Mucosa of stomach (tissue), 1 donor: Measurements from ENCODE around the gene DLG3.

Experiments
- H3K27me3 ChIP-seq: one replicate; pipeline ENCODE4 v1.7.0; 2013; ENCODE audit warnings: mild to moderate bottlenecking, low read length; ENCODE audit not compliant: control insufficient read depth, insufficient read depth
- H3K36me3 ChIP-seq: one replicate; pipeline ENCODE4 v1.7.0; 2013; ENCODE audit warnings: low read length; ENCODE audit not compliant: control insufficient read depth, insufficient read depth
- H3K4me1 ChIP-seq: one replicate; pipeline ENCODE4 v1.7.0; 2013; ENCODE audit warnings: mild to moderate bottlenecking, low read length; ENCODE audit not compliant: control insufficient read depth, insufficient read depth
- H3K4me3 ChIP-seq: one replicate; pipeline ENCODE4 v1.7.0; 2013; ENCODE audit warnings: low read length
- H3K9ac ChIP-seq: one replicate; pipeline ENCODE4 v1.7.0; 2013; ENCODE audit warnings: mild to moderate bottlenecking, low read length, moderate library complexity
- H3K9me3 ChIP-seq: one replicate; pipeline ENCODE4 v1.7.0; 2013; ENCODE audit warnings: mild to moderate bottlenecking, low read length, moderate library complexity; ENCODE audit not compliant: control insufficient read depth
- donor health status: Pancreatic carcinoma.

DLG3 gene

GRCh38 chrX:70461026-70461425 lies 16.4 kb downstream of the DLG3 start:
- Histone ChIP-seq H3K27me3 (no peaks in the 10 kb centered on the region), H3K36me3 (no peaks in the 10 kb centered on the region), H3K9me3 (no peaks in the 10 kb centered on the region), H3K4me3 (no peak overlapping the region), H3K4me1 (no peaks in the 10 kb centered on the region), H3K9ac (no peak overlapping the region)

GRCh38 chrX:70464051-70464450 lies 19.4 kb downstream of the DLG3 start:
- no peak overlapping the region for H3K9ac ChIP-seq
- H3K27me3 ChIP-seq = no peaks in the 10 kb centered on the region
- H3K4me1 ChIP-seq = no peaks in the 10 kb centered on the region
- H3K9me3 ChIP-seq = no peaks in the 10 kb centered on the region
- no peak overlapping the region for H3K4me3 ChIP-seq
- H3K36me3 ChIP-seq = no peaks in the 10 kb centered on the region

- H3K4me1 ChIP-seq = no peaks in the 10 kb centered on the region
- H3K36me3 ChIP-seq = no peaks in the 10 kb centered on the region
- no peak overlapping the region for H3K4me3 ChIP-seq
- no peaks in the 10 kb centered on the region for H3K27me3 ChIP-seq
- no peaks in the 10 kb centered on the region for H3K9me3 ChIP-seq
- H3K9ac ChIP-seq = no peak overlapping the region
Observed at GRCh38 chrX:70466968-70467367, 22.3 kb downstream of the DLG3 start.

GRCh38 chrX:70468709-70469108 lies 24.1 kb downstream of the DLG3 start:
- Histone ChIP-seq H3K9me3 (no peaks in the 10 kb centered on the region), H3K4me1 (peaks cover 3% of the 10 kb centered on the region), H3K4me3 (no peak overlapping the region), H3K27me3 (no peaks in the 10 kb centered on the region), H3K9ac (no peak overlapping the region), H3K36me3 (no peaks in the 10 kb centered on the region)

- H3K9ac ChIP-seq = no peak overlapping the region
Observed at GRCh38 chrX:70470850-70471289, 26.2 kb downstream of the DLG3 start.

GRCh38 chrX:70476166-70476933 lies 31.7 kb downstream of the DLG3 start:
- Histone ChIP-seq H3K27me3 (no peaks in the 10 kb centered on the region), H3K4me1 (peaks cover 40% of the 10 kb centered on the region), H3K4me3 (no peak overlapping the region), H3K9me3 (no peaks in the 10 kb centered on the region), H3K36me3 (no peaks in the 10 kb centered on the region), H3K9ac (peak overlapping the region; percentile 62)

More at GRCh38 chrX:70470850-70471289, 26.2 kb downstream of the DLG3 start:
- Histone ChIP-seq H3K36me3 (no peaks in the 10 kb centered on the region), H3K4me3 (no peak overlapping the region), H3K4me1 (peaks cover 3% of the 10 kb centered on the region), H3K9me3 (no peaks in the 10 kb centered on the region), H3K27me3 (no peaks in the 10 kb centered on the region)

- Histone ChIP-seq H3K4me1 (peaks cover 48% of the 10 kb centered on the region), H3K36me3 (no peaks in the 10 kb centered on the region), H3K4me3 (no peak overlapping the region), H3K9me3 (no peaks in the 10 kb centered on the region), H3K9ac (peak overlapping the region; percentile 62), H3K27me3 (no peaks in the 10 kb centered on the region)
Observed at GRCh38 chrX:70476934-70477733, 32.5 kb downstream of the DLG3 start.

- Histone ChIP-seq H3K4me3 (no peak overlapping the region), H3K27me3 (no peaks in the 10 kb centered on the region), H3K9me3 (no peaks in the 10 kb centered on the region), H3K9ac (peak overlapping the region; percentile 62), H3K36me3 (no peaks in the 10 kb centered on the region), H3K4me1 (peaks cover 51% of the 10 kb centered on the region)
Observed at GRCh38 chrX:70477734-70478075, 33.1 kb downstream of the DLG3 start.

- Histone ChIP-seq H3K27me3 (no peaks in the 10 kb centered on the region), H3K4me3 (no peak overlapping the region), H3K36me3 (no peaks in the 10 kb centered on the region), H3K9me3 (no peaks in the 10 kb centered on the region), H3K4me1 (peaks cover 47% of the 10 kb centered on the region), H3K9ac (peak overlapping the region; percentile 62)
Observed at GRCh38 chrX:70478526-70479245, 34.1 kb downstream of the DLG3 start.

- Histone ChIP-seq H3K36me3 (no peaks in the 10 kb centered on the region), H3K9ac (peak overlapping the region; percentile 15), H3K4me1 (peaks cover 51% of the 10 kb centered on the region), H3K9me3 (no peaks in the 10 kb centered on the region), H3K4me3 (no peak overlapping the region), H3K27me3 (no peaks in the 10 kb centered on the region)
Observed at GRCh38 chrX:70479247-70479921, 34.7 kb downstream of the DLG3 start.

GRCh38 chrX:70479922-70480659 lies 35.5 kb downstream of the DLG3 start:
- Histone ChIP-seq H3K36me3 (no peaks in the 10 kb centered on the region), H3K27me3 (no peaks in the 10 kb centered on the region), H3K9me3 (no peaks in the 10 kb centered on the region), H3K4me1 (peaks cover 54% of the 10 kb centered on the region), H3K9ac (peak overlapping the region; percentile 15), H3K4me3 (no peak overlapping the region)
